Neural cell (in vitro differentiated cells): ENCODE data around the gene ARNT2. TPM values are rescaled to one million over a fixed set of nuclear protein-coding genes. Genes with fewer than 3 reads are reported as not detected.

ENCODE experiments used
- H2AFZ ChIP-seq: fragments of 200-600, 300-800 bp; sonication (generic), shearing (Covaris generic); 2 replicates; pipeline ENCODE4 v1.6.0; 2014; ENCODE audit warnings: low read depth, mild to moderate bottlenecking, antibody characterized with exemption, low read length, moderate library complexity
- H3F3A ChIP-seq: fragments of 200-600 bp; shearing (Covaris generic); 2 replicates; pipeline ENCODE4 v1.6.1; 2016; ENCODE audit warnings: mild to moderate bottlenecking, moderate library complexity, mixed read lengths, antibody characterized with exemption, low read length; ENCODE audit not compliant: insufficient read depth, poor library complexity, severe bottlenecking
- H3K27ac ChIP-seq: fragments of 200-600, 300-800 bp; sonication (generic), shearing (Covaris generic); 2 replicates; pipeline ENCODE4 v1.5.1; 2014; ENCODE audit warnings: mild to moderate bottlenecking, low read length, moderate library complexity
- H3K27me3 ChIP-seq: fragments of 300-800, 200-600 bp; sonication (generic), shearing (Covaris generic); 2 replicates; pipeline ENCODE4 v1.6.0; 2014; ENCODE audit warnings: mild to moderate bottlenecking, low read depth, low read length, moderate library complexity; ENCODE audit not compliant: insufficient read depth
- H3K36me3 ChIP-seq: fragments of 300-800, 200-600 bp; sonication (generic), shearing (Covaris generic); 2 replicates; pipeline ENCODE4 v1.5.1; 2014; ENCODE audit warnings: mild to moderate bottlenecking, antibody characterized with exemption, low read length, moderate library complexity; ENCODE audit not compliant: insufficient read depth
- H3K4me2 ChIP-seq: fragments of 300-800, 200-600 bp; sonication (generic), shearing (Covaris generic); 2 replicates; pipeline ENCODE4 v1.6.0; 2014; ENCODE audit warnings: mild to moderate bottlenecking, low read length
- H3K4me3 ChIP-seq: fragments of 300-800, 200-600 bp; sonication (generic), shearing (Covaris generic); 2 replicates; pipeline ENCODE4 v1.5.1; 2014; ENCODE audit warnings: mild to moderate bottlenecking, low read length, moderate library complexity
- H3K79me2 ChIP-seq: fragments of 200-600 bp; shearing (Covaris generic); replicated peaks from 2 replicates; pipeline ENCODE4 v1.6.0; 2014; ENCODE audit warnings: mild to moderate bottlenecking, low read length, moderate library complexity; ENCODE audit not compliant: insufficient read depth
- H3K9ac ChIP-seq: fragments of 300-800, 200-600 bp; sonication (generic), shearing (Covaris generic); 2 replicates; pipeline ENCODE4 v1.6.1; 2016; ENCODE audit warnings: mild to moderate bottlenecking, low read length, mixed read lengths
- H3K9me2 ChIP-seq: fragments of 200-600 bp; shearing (Covaris generic); 2 replicates; pipeline ENCODE4 v1.6.1; 2016; ENCODE audit warnings: mild to moderate bottlenecking, low read length, mixed read lengths; ENCODE audit not compliant: insufficient read depth
- H3K9me3 ChIP-seq: fragments of 200-600, 300-800 bp; sonication (generic), shearing (Covaris generic); 2 replicates; pipeline ENCODE4 v1.6.1; 2016; ENCODE audit warnings: mild to moderate bottlenecking, mixed run types, low read length, moderate library complexity, mixed read lengths
- H4K20me1 ChIP-seq: fragments of 200-600 bp; shearing (Covaris generic); 2 replicates; pipeline ENCODE4 v1.6.1; 2016; ENCODE audit warnings: mild to moderate bottlenecking, mixed run types; ENCODE audit not compliant: insufficient read depth
- CTCF ChIP-seq: fragments of 450-650 bp; IDR thresholded peaks from 2 replicates; pipeline ENCODE4 v1.5.1; 2014; ENCODE audit warnings: antibody characterized with exemption, mild to moderate bottlenecking, moderate library complexity; ENCODE audit not compliant: poor library complexity, severe bottlenecking
- EP300 ChIP-seq: fragments of 450-650 bp; conservative IDR thresholded peaks from 2 replicates; pipeline ENCODE4 v1.6.1; 2014; ENCODE audit warnings: antibody characterized with exemption, mild to moderate bottlenecking, moderate library complexity; ENCODE audit not compliant: poor library complexity, severe bottlenecking
- EZH2 ChIP-seq: fragments of 200-600, 300-800 bp; shearing (Covaris generic), sonication (generic); IDR thresholded peaks from 2 replicates; pipeline ENCODE4 v1.6.1; 2014; ENCODE audit warnings: antibody characterized with exemption, low read length, borderline replicate concordance, mild to moderate bottlenecking; ENCODE audit not compliant: insufficient read depth, poor library complexity, severe bottlenecking
- MXI1 ChIP-seq: fragments of 450-650 bp; conservative IDR thresholded peaks from 2 replicates; pipeline ENCODE4 v1.6.1; 2014; ENCODE audit warnings: antibody characterized with exemption, mild to moderate bottlenecking; ENCODE audit not compliant: poor library complexity, severe bottlenecking
- POLR2AphosphoS5 ChIP-seq: IDR thresholded peaks from 2 replicates; pipeline ENCODE4 v1.6.1; 2012
- RAD21 ChIP-seq: fragments of 450-650 bp; conservative IDR thresholded peaks from 2 replicates; pipeline ENCODE4 v1.6.1; 2014; ENCODE audit warnings: antibody characterized with exemption, mild to moderate bottlenecking, moderate library complexity
- REST ChIP-seq: IDR thresholded peaks from 2 replicates; pipeline ENCODE4 v1.6.1; 2012; ENCODE audit warnings: borderline replicate concordance
- SMC3 ChIP-seq: fragments of 450-650 bp; conservative IDR thresholded peaks from 2 replicates; pipeline ENCODE4 v1.6.1; 2014; ENCODE audit warnings: antibody characterized with exemption, mild to moderate bottlenecking, moderate library complexity; ENCODE audit not compliant: poor library complexity
- TAF1 ChIP-seq: IDR thresholded peaks from 2 replicates; pipeline ENCODE4 v1.6.1; 2012; ENCODE audit warnings: low read depth
- polyA plus RNA-seq: library from polyadenylated mRNA; depleted of rRNA; stranded (reverse); fragments of >200 nt; gene quantifications from 2 replicates; pipeline ENCODE4 v1.2.3, GENCODE V29; 2014

Gene ARNT2
- polyA plus RNA-seq, 1 donor from 2014 or later, result 41.2 TPM

GRCh38 chr15:80613762-80614365 lies 209.7 kb downstream of the ARNT2 start:
- Histone ChIP-seq H2AFZ (no peak overlapping the region), H3K4me2 (no peak overlapping the region), H3K27me3 (no peaks in the 10 kb centered on the region), H4K20me1 (no peaks in the 10 kb centered on the region), H3K36me3 (no peaks in the 10 kb centered on the region), H3K9ac (no peak overlapping the region), H3K27ac (no peak overlapping the region), H3K9me2 (no peaks in the 10 kb centered on the region), H3K9me3 (no peaks in the 10 kb centered on the region), H3K79me2 (no peaks in the 10 kb centered on the region), H3K4me3 (no peak overlapping the region), H3F3A (no peaks in the 10 kb centered on the region)
- no peak for TF ChIP-seq TAF1
- no peak for TF ChIP-seq EZH2
- no peak for TF ChIP-seq RAD21
- TF ChIP-seq POLR2AphosphoS5, result no peak
- TF ChIP-seq EP300, result no peak
- TF ChIP-seq MXI1, result no peak
- TF ChIP-seq CTCF, result no peak
- TF ChIP-seq REST, result no peak
- no peak for TF ChIP-seq SMC3

- H3K4me3 ChIP-seq, result no peak overlapping the region
- H2AFZ ChIP-seq, result no peak overlapping the region
- H3K36me3 ChIP-seq, result no peaks in the 10 kb centered on the region
Measured at GRCh38 chr15:80614711-80615360, 210.7 kb downstream of the ARNT2 start.

More at GRCh38 chr15:80614711-80615360, 210.7 kb downstream of the ARNT2 start:
- H3K9me3 ChIP-seq, result no peaks in the 10 kb centered on the region
- H3K27ac ChIP-seq, result no peak overlapping the region
- H4K20me1 ChIP-seq, result no peaks in the 10 kb centered on the region
- TF ChIP-seq REST, result no peak
- no peak for TF ChIP-seq MXI1
- TF ChIP-seq CTCF, result no peak
- TF ChIP-seq RAD21, result no peak
- TF ChIP-seq POLR2AphosphoS5, result no peak
- no peak for TF ChIP-seq EZH2
- no peak for TF ChIP-seq EP300
- no peak for TF ChIP-seq TAF1
- TF ChIP-seq SMC3, result no peak
- H3K27me3 ChIP-seq, result no peaks in the 10 kb centered on the region
- no peaks in the 10 kb centered on the region for H3K79me2 ChIP-seq
- H3K9me2 ChIP-seq, result no peaks in the 10 kb centered on the region
- H3F3A ChIP-seq, result no peaks in the 10 kb centered on the region
- no peak overlapping the region for H3K9ac ChIP-seq
- no peak overlapping the region for H3K4me2 ChIP-seq
